IMR-90 (cell line): Measurements from ENCODE around the gene RPS6KL1. TPM values are rescaled to one million over a fixed set of nuclear protein-coding genes. Genes with fewer than 3 reads are reported as not detected.

Experiments
- ATAC-seq: fragments of 200-7000 bp; cut with Tn5 transposase; 2 replicates; pipeline ENCODE4 v1.9.1; 2020; ENCODE audit warnings: low read depth, mild to moderate bottlenecking, moderate library complexity
- BruUV-seq: library from RNA; stranded (reverse); fragments of 400-500 nt; replicated peaks from 2 replicates; lab custom pipeline; 2021; lab: Mats Ljungman, UMichigan
- CTCF ChIA-PET: fragments of 300-600 bp; formaldehyde crosslinking; extraction: SDS; loops from one replicate; lab custom pipeline; 2021; ENCODE audit warnings: antibody characterized with exemption; lab: Yijun Ruan, JAX
- POLR2A ChIA-PET: fragments of 300-600 bp; sonication (Branson Sonifier 250); formaldehyde crosslinking; loops from one replicate; lab custom pipeline; 2022; ENCODE audit warnings: antibody characterized with exemption; ENCODE audit not compliant: unreplicated experiment; lab: Charles Lee
- DNase-seq: peaks from one replicate; pipeline ENCODE4 v3.0.0; 2013
- H2AFZ ChIP-seq: replicated peaks from 2 replicates; pipeline ENCODE3; 2013; ENCODE audit warnings: low read length, mild to moderate bottlenecking; ENCODE audit not compliant: poor library complexity
- H2AK5ac ChIP-seq: 2 replicates; pipeline ENCODE4 v1.6.1; 2013; ENCODE audit warnings: low read depth, low read length, inconsistent platforms
- H2AK9ac ChIP-seq: replicated peaks from 2 replicates; pipeline ENCODE3; 2013; ENCODE audit warnings: mild to moderate bottlenecking, low read depth, low read length, moderate library complexity; ENCODE audit not compliant: poor library complexity
- H2BK120ac ChIP-seq: 2 replicates; pipeline ENCODE4 v1.6.1; 2013; ENCODE audit warnings: low read depth, low read length, inconsistent platforms
- H2BK15ac ChIP-seq: 3 replicates; pipeline ENCODE4 v1.6.1; 2013; ENCODE audit warnings: low read depth, low read length, inconsistent platforms
- H2BK20ac ChIP-seq: 2 replicates; pipeline ENCODE4 v1.6.1; 2013; ENCODE audit warnings: low read depth, mild to moderate bottlenecking, inconsistent platforms, low read length, moderate library complexity
- H2BK5ac ChIP-seq: 2 replicates; pipeline ENCODE4 v1.6.1; 2013; ENCODE audit warnings: mild to moderate bottlenecking, low read depth, low read length, inconsistent platforms; ENCODE audit not compliant: poor library complexity, severe bottlenecking
- H3K14ac ChIP-seq: replicated peaks from 2 replicates; pipeline ENCODE4 v1.6.1; 2013; ENCODE audit warnings: low read depth, low read length, inconsistent platforms
- H3K18ac ChIP-seq: 2 replicates; pipeline ENCODE4 v1.6.1; 2013; ENCODE audit warnings: low read depth, low read length, control low read depth
- H3K23ac ChIP-seq: 2 replicates; pipeline ENCODE4 v1.6.1; 2013; ENCODE audit warnings: low read depth, low read length, inconsistent platforms
- H3K27ac ChIP-seq: 2 replicates; pipeline ENCODE4 v1.5.1; 2013; ENCODE audit warnings: mild to moderate bottlenecking, control low read depth, low read length; ENCODE audit not compliant: insufficient read depth
- H3K27me3 ChIP-seq: 2 replicates; pipeline ENCODE4 v1.6.1; 2013; ENCODE audit warnings: low read length; ENCODE audit not compliant: control insufficient read depth, insufficient read depth
- H3K36me3 ChIP-seq: 2 replicates; pipeline ENCODE4 v1.6.1; 2013; ENCODE audit warnings: low read length, mixed read lengths; ENCODE audit not compliant: control insufficient read depth, insufficient read depth
- H3K4ac ChIP-seq: 2 replicates; pipeline ENCODE4 v1.6.1; 2013; ENCODE audit warnings: low read depth, low read length, inconsistent platforms
- H3K4me1 ChIP-seq: 2 replicates; pipeline ENCODE4 v1.6.1; 2013; ENCODE audit warnings: low read length, mixed read lengths; ENCODE audit not compliant: control insufficient read depth, insufficient read depth
- H3K4me2 ChIP-seq: 2 replicates; pipeline ENCODE4 v1.6.1; 2013; ENCODE audit warnings: low read depth, mild to moderate bottlenecking, control low read depth, low read length, moderate library complexity
- H3K4me3 ChIP-seq: 2 replicates; pipeline ENCODE4 v1.5.1; 2013; ENCODE audit warnings: low read depth, mild to moderate bottlenecking, control low read depth, low read length, moderate library complexity; ENCODE audit not compliant: insufficient read depth
- H3K56ac ChIP-seq: 2 replicates; pipeline ENCODE4 v1.6.1; 2013; ENCODE audit warnings: low read length, inconsistent platforms; ENCODE audit not compliant: insufficient read depth; ENCODE audit errors: extremely low read depth
- H3K79me1 ChIP-seq, 2 experiments: 2 replicates each; pipeline ENCODE4 v1.6.1; 2013; ENCODE audit warnings: low read length in 2 of 2, inconsistent platforms in 1 of 2, low read depth in 1 of 2
- H3K9ac ChIP-seq: 2 replicates; pipeline ENCODE4 v1.6.1; 2013; ENCODE audit warnings: low read depth, low read length, control low read depth
- H3K9me1 ChIP-seq: 2 replicates; pipeline ENCODE4 v1.6.1; 2013; ENCODE audit warnings: low read length, inconsistent platforms; ENCODE audit not compliant: insufficient read depth
- H3K9me3 ChIP-seq: 2 replicates; pipeline ENCODE4 v1.6.1; 2013; ENCODE audit warnings: low read length; ENCODE audit not compliant: control insufficient read depth, insufficient read depth
- H4K20me1 ChIP-seq: 2 replicates; pipeline ENCODE4 v1.6.1; 2013; ENCODE audit warnings: low read length, inconsistent platforms; ENCODE audit not compliant: insufficient read depth
- H4K5ac ChIP-seq: 2 replicates; pipeline ENCODE4 v1.6.1; 2013; ENCODE audit warnings: mild to moderate bottlenecking, low read depth, low read length, control low read depth
- H4K8ac ChIP-seq, 2 experiments: 2 replicates each; pipeline ENCODE4 v1.6.1; 2013; ENCODE audit warnings: low read depth in 2 of 2, low read length in 2 of 2, control low read depth in 1 of 2, inconsistent platforms in 1 of 2
- H4K91ac ChIP-seq: 2 replicates; pipeline ENCODE4 v1.6.1; 2013; ENCODE audit warnings: low read depth, low read length, inconsistent platforms; ENCODE audit not compliant: insufficient read depth
- CEBPB ChIP-seq: IDR thresholded peaks from 2 replicates; pipeline ENCODE4 v1.6.1; 2012; ENCODE audit warnings: low read depth, low read length, improper control_type of control experiment
- FOS ChIP-seq: fragments of 150-350 bp; IDR thresholded peaks from 2 replicates; pipeline ENCODE4 v1.6.1; 2016; ENCODE audit warnings: low read depth, low read length
- RAD21 ChIP-seq: IDR thresholded peaks from 2 replicates; pipeline ENCODE4 v1.6.1; 2012; ENCODE audit warnings: low read length, improper control_type of control experiment
- SMC3 ChIP-seq: fragments of 150-350 bp; IDR thresholded peaks from 2 replicates; pipeline ENCODE4 v1.6.1; 2016; ENCODE audit warnings: low read depth, mild to moderate bottlenecking, antibody characterized with exemption, low read length, moderate library complexity
- WGBS, 2 experiments: methylation state at CpG; one replicate each; pipeline versions ENCODE4 v1.1.5 to v1.1.7; 2013; ENCODE audit warnings: missing lambda C conversion rate in 2 of 2; ENCODE audit not compliant: insufficient read length in 1 of 2; ENCODE audit errors: extremely low coverage in 2 of 2; 5-methylcytosine and 5-hydroxymethylcytosine counted together
- dilution Hi-C: fragments of 300-500 bp; cut with HindIII; formaldehyde crosslinking; loops from one replicate; pipeline ENCODE4 v1.14.3; 2018; ENCODE audit warnings: low sequenced_read_pairs; ENCODE audit not compliant: unreplicated experiment
- in situ Hi-C: fragments of 300-500 bp; cut with MboI; formaldehyde crosslinking; loops from 3 replicates; pipeline ENCODE4 v1.14.3; 2019; ENCODE audit warnings: low sequenced_read_pairs, inconsistent platforms, mixed read lengths
- intact Hi-C: fragments of 100-400 bp; cut with micrococcal nuclease; formaldehyde crosslinking; loops from 2 replicates; pipeline ENCODE4 v1.10.0; 2022
- polyA plus RNA-seq, 3 experiments: library from polyadenylated mRNA; depleted of rRNA; stranded (reverse); fragments of >200 nt; gene quantifications; 2 replicates each; pipeline ENCODE4 v1.2.3, GENCODE V29; 2012; ENCODE audit warnings: low replicate concordance in 1 of 3
- total RNA-seq: library from RNA; depleted of rRNA; stranded (reverse); fragments of >200 nt; gene quantifications from 2 replicates; pipeline ENCODE4 v1.2.3, GENCODE V29; 2012

The RPS6KL1 gene
- total and polyA plus RNA-seq, 2 of the 4 experiments (the other 2 are of a cell fraction) = 0.72 to 1.7 TPM

- H2AK9ac ChIP-seq = no peak overlapping the region
- BruUV-seq = no TSS peak
- POLR2A ChIA-PET = no interaction called here
Measured at GRCh38 chr14:74951443-74952179, 28.6 kb upstream of the RPS6KL1 start.

More at GRCh38 chr14:74951443-74952179, 28.6 kb upstream of the RPS6KL1 start:
- Histone ChIP-seq H2AFZ (peak overlapping the region; percentile 73), H4K5ac (no peak overlapping the region; the same call in 1 of the 2 replicates), H3K23ac (no peak overlapping the region), H3K27ac (no peak overlapping the region; the same call in 1 of the 2 replicates), H3K36me3 (no peaks in the 10 kb centered on the region), H4K8ac (0 out of 4 replicates have a peak overlapping the region, but pooled peaks of 1 of the 2 experiments have one; percentile 20), H3K27me3 (peaks cover 14% of the 10 kb centered on the region), H4K20me1 (no peaks in the 10 kb centered on the region), H3K4me2 (no peak overlapping the region), H2BK15ac (no peak overlapping the region), H2AK5ac (no peak overlapping the region), H3K4me3 (no peak overlapping the region), H3K18ac (no peak overlapping the region), H3K56ac (no peak overlapping the region), H2BK120ac (no peak overlapping the region), H3K9me3 (no peaks in the 10 kb centered on the region), H3K14ac (no peak overlapping the region), H2BK5ac (no peak overlapping the region), H3K4ac (no peak overlapping the region), H3K79me1 (no peaks in the 10 kb centered on the region), H3K9ac (no peak overlapping the region), H2BK20ac (no peak overlapping the region), H3K4me1 (peaks cover 13% of the 10 kb centered on the region; the same call in 1 of the 2 replicates), H3K9me1 (0 out of 2 replicates have a peak, but pooled peaks cover 6% of the 10 kb centered on the region), H4K91ac (no peak overlapping the region)
- intact Hi-C loops (no loop called here), dilution Hi-C loops (no loop called here), in situ Hi-C loops (no loop called here)
- CTCF ChIA-PET = no interaction called here
- DNase-seq (no peak), ATAC-seq (no peak)
- 61% methylated on average over 3 of the region's 15 CpGs; no CpG with 5 or more reads in 1 of the 2 experiments for WGBS, 2 experiments
- no peak for TF ChIP-seq FOS
- no peak for TF ChIP-seq CEBPB
- TF ChIP-seq SMC3 = no peak
- TF ChIP-seq RAD21 = no peak
